ENCODE data around the gene PMEPA1. TPM values are rescaled to one million over a fixed set of nuclear protein-coding genes. Genes with fewer than 3 reads are reported as not detected.

PMEPA1 gene
- total RNA-seq, 4 donors from 2014 or later: 3.3 to 5.5 (median 4.6) TPM

DNA sequence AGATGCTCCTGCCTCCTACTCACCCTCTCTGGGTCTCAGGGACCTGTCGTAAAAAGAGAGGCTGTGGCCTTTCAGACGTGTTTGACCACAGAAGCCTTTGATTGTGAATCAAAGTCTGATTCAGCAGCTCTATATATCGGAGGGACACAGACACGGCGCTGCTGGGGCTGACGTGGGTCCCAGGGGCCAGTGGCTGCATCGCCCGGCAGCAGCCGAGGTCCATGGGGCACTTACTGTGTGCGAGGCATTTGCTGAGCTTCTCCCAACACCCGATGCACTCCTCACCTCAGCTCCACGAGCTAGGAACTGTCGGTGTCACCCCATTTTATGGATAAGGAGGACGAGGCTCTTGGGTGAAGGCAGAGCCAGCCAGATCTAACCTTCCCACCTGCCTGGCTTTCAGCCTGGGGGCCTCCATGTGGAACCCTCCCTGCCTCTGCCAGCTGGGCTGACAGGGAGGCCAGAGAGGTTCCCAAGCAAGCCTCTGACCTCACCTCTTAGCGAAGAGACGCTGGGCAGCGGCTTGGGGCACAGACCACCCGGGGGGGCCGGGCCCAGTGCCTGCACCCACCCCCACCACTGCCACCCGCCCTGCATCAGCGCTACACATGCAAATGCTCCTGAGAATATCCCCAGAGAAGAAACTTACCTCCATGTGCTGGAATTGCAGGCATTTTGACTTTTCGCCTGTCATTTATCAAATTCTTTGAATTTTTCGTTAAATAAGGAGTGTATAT lies 19.9 kb downstream of the PMEPA1 start:
- TF ChIP-seq POLR2A (IDR thresholded peaks at IDR 0.05): no peak
- TF ChIP-seq, protein P1, sequence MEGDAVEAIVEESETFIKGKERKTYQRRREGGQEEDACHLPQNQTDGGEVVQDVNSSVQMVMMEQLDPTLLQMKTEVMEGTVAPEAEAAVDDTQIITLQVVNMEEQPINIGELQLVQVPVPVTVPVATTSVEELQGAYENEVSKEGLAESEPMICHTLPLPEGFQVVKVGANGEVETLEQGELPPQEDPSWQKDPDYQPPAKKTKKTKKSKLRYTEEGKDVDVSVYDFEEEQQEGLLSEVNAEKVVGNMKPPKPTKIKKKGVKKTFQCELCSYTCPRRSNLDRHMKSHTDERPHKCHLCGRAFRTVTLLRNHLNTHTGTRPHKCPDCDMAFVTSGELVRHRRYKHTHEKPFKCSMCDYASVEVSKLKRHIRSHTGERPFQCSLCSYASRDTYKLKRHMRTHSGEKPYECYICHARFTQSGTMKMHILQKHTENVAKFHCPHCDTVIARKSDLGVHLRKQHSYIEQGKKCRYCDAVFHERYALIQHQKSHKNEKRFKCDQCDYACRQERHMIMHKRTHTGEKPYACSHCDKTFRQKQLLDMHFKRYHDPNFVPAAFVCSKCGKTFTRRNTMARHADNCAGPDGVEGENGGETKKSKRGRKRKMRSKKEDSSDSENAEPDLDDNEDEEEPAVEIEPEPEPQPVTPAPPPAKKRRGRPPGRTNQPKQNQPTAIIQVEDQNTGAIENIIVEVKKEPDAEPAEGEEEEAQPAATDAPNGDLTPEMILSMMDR (IDR thresholded peaks at IDR 0.05): no peak
- no peaks in the 10 kb centered on the region for H3K27me3 ChIP-seq
- peaks cover 0 to 50% (median 0%) of the 10 kb centered on the region in 4 donors for H3K4me1 ChIP-seq
- H3K9me3 ChIP-seq: no peaks in the 10 kb centered on the region
- DNase-seq: no peak
- H3K4me3 ChIP-seq: no peak overlapping the region
- no peaks in the 10 kb centered on the region for H3K36me3 ChIP-seq
- no peak overlapping the region for H3K27ac ChIP-seq

DNA sequence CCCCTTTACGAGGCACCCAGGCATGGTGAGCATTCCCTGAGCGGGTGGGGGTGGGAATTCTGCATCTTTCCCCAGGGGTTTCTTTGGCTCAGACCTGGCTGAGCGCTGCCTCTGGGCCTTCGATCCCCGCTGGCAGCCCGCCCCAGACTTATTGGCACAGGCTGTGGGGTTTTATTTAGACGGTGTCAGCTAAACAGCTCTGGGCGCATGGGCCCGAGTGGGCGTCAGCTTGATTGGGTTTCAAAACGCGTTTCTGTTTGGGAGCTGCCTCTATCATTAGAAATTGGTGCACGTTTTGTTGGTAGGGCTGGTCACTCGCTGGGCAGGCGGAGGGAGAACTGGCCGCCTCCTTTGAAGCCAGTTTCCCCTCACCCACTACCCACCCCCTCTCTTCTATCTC lies 21.0 kb downstream of the PMEPA1 start:
- H3K4me1 ChIP-seq: peaks cover 0 to 56% (median 0%) of the 10 kb centered on the region in 4 donors
- H3K27ac ChIP-seq: peak overlapping the region in 1 of 4 donors; percentile 5
- no peak for TF ChIP-seq POLR2A (IDR thresholded peaks at IDR 0.05)
- TF ChIP-seq, protein P1 (IDR thresholded peaks at IDR 0.05): no peak
- H3K27me3 ChIP-seq: no peaks in the 10 kb centered on the region
- no peak overlapping the region for H3K4me3 ChIP-seq
- no peak for DNase-seq
- H3K36me3 ChIP-seq: no peaks in the 10 kb centered on the region
- H3K9me3 ChIP-seq: no peaks in the 10 kb centered on the region

DNA sequence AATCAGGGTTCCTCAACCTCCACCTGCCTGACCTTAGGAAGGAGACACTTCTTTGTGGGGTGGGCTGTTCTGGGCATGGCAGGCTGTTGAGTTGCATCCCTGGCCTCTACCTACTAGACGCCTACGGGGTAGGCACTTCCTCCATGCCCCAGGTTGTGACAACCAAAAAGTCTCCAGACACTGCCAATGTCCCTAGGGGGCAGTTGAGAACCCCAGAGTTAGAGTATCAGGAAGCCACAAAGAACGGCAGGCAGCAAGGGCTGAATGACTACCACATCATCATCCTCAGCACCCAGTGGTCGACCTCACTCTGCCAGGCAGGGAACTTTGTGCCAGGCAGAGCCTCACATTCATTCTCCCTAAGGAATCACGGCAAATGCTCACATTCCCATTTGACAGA lies 21.5 kb downstream of the PMEPA1 start:
- no peaks in the 10 kb centered on the region for H3K9me3 ChIP-seq
- no peak for DNase-seq
- H3K36me3 ChIP-seq: no peaks in the 10 kb centered on the region
- H3K4me3 ChIP-seq: no peak overlapping the region
- no peaks in the 10 kb centered on the region for H3K27me3 ChIP-seq
- TF ChIP-seq, protein P1 (IDR thresholded peaks at IDR 0.05): no peak
- TF ChIP-seq POLR2A (IDR thresholded peaks at IDR 0.05): no peak
- H3K27ac ChIP-seq: peak overlapping the region in 1 of 4 donors; percentile 5
- peaks cover 0 to 53% (median 0%) of the 10 kb centered on the region in 4 donors for H3K4me1 ChIP-seq

DNA sequence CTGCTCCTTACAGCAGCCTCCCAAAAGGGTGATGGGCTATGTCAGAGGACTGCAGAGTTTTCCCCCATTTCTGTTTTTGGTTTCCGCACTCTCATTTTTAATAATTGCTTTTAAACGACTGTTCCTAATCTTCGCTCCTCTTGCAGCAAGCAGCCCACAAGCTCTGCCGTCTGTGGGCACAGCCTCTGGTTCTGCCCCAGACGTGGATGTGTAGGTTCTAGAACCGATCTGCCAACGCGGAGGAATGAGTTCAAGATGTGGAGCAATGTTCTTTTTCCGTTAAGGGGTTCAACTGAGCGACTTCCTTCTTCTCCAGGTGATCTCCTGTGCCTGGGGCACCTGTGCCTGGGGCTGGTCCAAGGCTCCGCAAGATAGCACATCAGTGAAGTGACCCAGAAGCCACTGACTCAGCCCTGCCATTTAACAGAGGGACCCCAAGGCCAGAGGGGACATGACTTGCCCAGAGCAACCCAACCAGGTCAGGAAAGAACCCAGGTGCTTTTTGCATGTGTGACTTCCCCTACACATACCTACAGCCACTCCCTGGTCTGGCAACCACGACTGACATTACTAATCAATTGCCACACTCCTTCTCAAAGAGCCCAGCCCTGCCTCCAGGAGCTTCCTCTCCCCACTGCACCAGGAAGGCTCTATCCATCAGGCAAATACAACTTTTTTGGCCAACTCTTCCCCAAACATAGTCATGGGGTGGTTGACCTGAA lies 22.7 kb downstream of the PMEPA1 start:
- H3K27me3 ChIP-seq: no peaks in the 10 kb centered on the region
- no peaks in the 10 kb centered on the region for H3K9me3 ChIP-seq
- no peak overlapping the region for H3K4me3 ChIP-seq
- H3K4me1 ChIP-seq: peaks cover 0 to 43% (median 2%) of the 10 kb centered on the region in 4 donors
- no peak for TF ChIP-seq POLR2A (IDR thresholded peaks at IDR 0.05)
- TF ChIP-seq, protein P1 (IDR thresholded peaks at IDR 0.05): no peak
- H3K27ac ChIP-seq: no peak overlapping the region
- no peak for DNase-seq
- no peaks in the 10 kb centered on the region for H3K36me3 ChIP-seq

DNA sequence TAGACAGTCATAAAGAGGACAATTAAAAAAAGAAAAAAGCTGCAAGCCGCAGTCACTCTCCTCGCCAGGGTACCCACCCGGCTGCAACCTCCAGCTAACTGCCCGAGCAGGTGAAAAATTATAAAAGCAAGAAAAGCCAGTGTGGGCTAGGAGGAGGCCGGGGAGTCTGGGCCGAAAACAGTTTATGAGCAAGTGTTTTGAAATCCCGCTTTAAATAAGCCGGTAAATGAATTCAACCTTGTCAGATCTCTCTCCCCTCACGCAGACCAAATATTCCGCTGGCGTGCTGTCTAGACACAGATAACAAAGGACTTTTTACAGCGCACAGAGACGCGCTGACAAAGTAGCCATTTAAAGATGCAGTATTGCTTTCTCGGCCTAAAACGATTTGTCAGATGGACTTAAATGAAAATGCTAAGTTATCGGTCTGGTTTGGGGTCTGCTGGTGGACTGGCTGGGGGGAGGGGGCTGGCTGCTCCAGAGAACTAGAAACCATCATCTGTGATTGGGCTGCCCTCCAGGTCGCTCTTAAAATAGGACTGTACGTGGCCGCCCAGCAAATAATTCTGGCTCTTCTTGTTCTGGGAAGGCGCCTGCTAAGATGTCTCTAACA lies 24.6 kb downstream of the PMEPA1 start:
- Histone ChIP-seq H3K9me3 (no peaks in the 10 kb centered on the region), H3K27me3 (no peaks in the 10 kb centered on the region), H3K27ac (peak overlapping the region in 1 of 4 donors; percentile 33), H3K4me3 (no peak overlapping the region), H3K4me1 (peaks cover 0 to 43% (median 10%) of the 10 kb centered on the region in 4 donors), H3K36me3 (no peaks in the 10 kb centered on the region)
- TF ChIP-seq, protein P1 (IDR thresholded peaks at IDR 0.05): no peak
- no peak for TF ChIP-seq POLR2A (IDR thresholded peaks at IDR 0.05)
- DNase-seq: no peak

All from Peyer's patch (tissue), 4 donors.